Measurements from ENCODE around the gene DPP7.

DNA sequence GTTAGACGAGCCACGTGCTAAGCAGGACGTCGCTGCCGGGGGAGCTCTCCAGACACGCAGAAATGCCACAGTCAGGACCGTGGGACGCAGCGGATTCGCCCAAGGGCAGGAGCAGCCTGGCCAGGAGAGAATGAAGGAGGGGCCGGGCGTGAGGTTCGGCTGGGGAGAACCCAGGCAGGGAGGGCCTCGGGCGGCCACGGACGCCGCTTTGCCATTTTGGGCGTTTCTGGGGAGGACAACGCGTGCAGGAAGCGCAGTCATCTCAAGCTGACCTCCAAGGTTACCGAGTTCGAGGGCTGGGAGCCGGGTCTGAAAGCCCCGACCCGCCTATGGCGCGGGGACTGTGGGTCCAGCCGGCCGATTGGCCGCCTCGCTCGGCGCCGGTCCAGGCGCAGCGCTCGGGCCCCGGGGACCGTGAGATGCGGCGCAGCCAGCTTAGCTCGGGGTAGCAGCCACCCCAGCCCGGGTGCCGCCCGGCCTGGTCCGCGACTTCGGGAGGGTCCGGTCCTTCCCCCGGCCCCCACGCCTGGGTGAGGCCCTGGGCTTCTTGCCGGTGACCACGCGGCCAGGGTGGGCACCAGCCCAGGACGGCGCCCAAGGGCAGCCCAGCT lies 28.5 kb downstream of the DPP7 start:
- TF ChIP-seq, protein P1, sequence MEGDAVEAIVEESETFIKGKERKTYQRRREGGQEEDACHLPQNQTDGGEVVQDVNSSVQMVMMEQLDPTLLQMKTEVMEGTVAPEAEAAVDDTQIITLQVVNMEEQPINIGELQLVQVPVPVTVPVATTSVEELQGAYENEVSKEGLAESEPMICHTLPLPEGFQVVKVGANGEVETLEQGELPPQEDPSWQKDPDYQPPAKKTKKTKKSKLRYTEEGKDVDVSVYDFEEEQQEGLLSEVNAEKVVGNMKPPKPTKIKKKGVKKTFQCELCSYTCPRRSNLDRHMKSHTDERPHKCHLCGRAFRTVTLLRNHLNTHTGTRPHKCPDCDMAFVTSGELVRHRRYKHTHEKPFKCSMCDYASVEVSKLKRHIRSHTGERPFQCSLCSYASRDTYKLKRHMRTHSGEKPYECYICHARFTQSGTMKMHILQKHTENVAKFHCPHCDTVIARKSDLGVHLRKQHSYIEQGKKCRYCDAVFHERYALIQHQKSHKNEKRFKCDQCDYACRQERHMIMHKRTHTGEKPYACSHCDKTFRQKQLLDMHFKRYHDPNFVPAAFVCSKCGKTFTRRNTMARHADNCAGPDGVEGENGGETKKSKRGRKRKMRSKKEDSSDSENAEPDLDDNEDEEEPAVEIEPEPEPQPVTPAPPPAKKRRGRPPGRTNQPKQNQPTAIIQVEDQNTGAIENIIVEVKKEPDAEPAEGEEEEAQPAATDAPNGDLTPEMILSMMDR (IDR thresholded peaks at IDR 0.05) = no peak
- no peak for TF ChIP-seq POLR2A (IDR thresholded peaks at IDR 0.05)
